SK-MEL-5 (cell line): ENCODE data around the gene TPSG1. TPM values are rescaled to one million over a fixed set of nuclear protein-coding genes. Genes with fewer than 3 reads are reported as not detected.
A peak's percentile ranks its signal among the peaks of the same experiment; 100 is the strongest.
"Not testable (repeated sequence)": the region's sequence is repeated elsewhere in the genome, so short reads cannot be mapped to it uniquely, and the experiment has no call there.

Experiments used
- DNase-seq: peaks from one replicate; pipeline ENCODE4 v3.0.0-alpha.2; 2016; ENCODE audit warnings: low read depth, low spot score
- in situ Hi-C: cut with HindIII; loops from 2 replicates; pipeline ENCODE4 v1.10.0; 2016; ENCODE audit warnings: low sequenced_read_pairs, high pct_unique_total_duplicates, low pct_unique_long_range_greater_than_20kb
- total RNA-seq: library from RNA; depleted of rRNA; stranded (reverse); fragments of >200 nt; shearing (Covaris generic); gene quantifications from 2 replicates; pipeline ENCODE4 v1.2.3, GENCODE V29; 2014

The TPSG1 gene
- total RNA-seq, 1 experiment from 2014 or later, result not detected

- in situ Hi-C loops, result no loop called here
- DNase-seq, result no peak
Measured at GRCh38 chr16:1192384-1193073, 32.5 kb downstream of the TPSG1 start.

GRCh38 chr16:1190789-1191188 lies 34.3 kb downstream of the TPSG1 start:
- in situ Hi-C loops, DNase-seq: not testable (repeated sequence)

DNA sequence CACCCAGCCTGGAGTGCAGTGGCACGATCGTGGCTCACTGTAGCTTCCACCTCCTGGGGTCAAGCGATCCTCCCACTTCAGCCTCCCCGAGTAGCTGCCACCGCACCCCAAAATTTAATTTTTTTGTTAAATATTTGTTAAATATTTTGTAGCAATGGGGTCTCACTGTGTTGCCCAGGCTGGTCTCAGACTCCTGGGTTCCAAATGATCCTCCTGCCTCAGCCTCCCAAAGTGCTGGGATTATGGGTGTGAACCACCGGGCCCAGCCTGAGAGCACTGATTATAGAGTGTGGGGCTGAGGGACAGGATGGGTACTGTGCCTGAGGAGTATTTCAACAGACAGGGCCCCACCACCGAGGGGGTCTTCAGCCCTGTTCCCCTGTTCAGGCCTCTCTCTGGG lies 35.6 kb downstream of the TPSG1 start:
- no peak for DNase-seq
- in situ Hi-C loops, result no loop called here

GRCh38 chr16:1188432-1189189 lies 36.5 kb downstream of the TPSG1 start:
- DNase-seq, result peak; percentile 28
- in situ Hi-C loops, result no loop called here

GRCh38 chr16:1185460-1186207 lies 39.4 kb downstream of the TPSG1 start:
- DNase-seq, result not testable (repeated sequence)

DNA sequence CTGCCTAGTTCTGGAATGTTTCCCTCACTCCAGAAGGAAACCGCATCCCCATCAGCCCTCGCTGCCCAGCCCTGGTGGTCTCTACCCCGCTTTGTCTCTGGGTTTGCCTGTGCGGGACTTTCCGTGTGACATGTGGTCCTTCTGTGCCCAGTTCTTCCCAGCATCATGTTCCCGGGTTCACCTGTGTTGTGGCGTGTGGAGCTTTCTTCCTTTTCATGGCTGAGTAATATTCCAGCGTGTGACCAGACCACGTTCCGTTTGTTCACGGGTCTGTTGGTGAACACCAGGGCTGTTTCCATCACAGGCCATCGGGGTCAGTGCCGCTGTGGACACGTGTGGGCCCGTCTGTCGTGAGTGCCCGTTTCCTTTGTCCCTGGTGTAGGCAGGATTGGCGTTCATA lies 40.1 kb downstream of the TPSG1 start:
- in situ Hi-C loops, result no loop called here
- DNase-seq, result no peak

More at GRCh38 chr16:1185460-1186207, 39.4 kb downstream of the TPSG1 start:
- in situ Hi-C loops, result not testable (repeated sequence)

DNA sequence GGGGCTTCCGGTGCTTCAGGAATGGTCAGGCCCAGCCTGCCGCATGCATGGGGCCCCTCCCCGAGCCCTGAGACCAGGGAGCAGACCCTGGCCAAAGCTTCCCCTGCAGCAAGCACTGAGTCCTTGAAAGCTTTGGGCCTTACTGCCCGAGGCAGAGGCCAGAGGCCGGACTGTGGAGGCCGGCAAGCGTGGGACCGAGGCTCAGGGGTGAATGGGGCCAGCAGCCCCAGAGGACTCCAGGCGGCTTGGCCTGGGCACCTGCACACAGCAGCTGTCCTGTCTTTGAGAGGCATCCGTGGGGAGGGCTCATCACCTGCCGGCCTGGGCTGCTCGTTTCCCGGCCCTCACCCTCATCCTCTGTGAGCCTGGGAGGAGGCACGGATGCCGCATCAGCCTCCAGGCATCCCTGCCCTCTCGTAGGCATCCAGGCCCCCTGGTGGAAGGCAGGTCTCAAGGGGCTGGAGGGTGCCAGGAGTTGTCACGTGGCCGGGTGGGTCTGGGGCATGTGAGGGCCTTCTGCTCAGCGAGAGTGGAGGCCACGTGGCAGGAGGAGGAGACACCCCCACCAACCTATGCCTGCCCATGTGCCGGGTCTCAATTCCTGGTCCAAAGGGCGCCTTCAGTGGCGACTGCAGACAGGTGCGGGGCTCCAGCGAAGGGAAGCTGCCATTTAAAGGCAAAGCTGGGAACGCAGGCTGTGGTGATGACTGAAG lies 40.8 kb downstream of the TPSG1 start:
- in situ Hi-C loops, result no loop called here
- DNase-seq, result peak; percentile 26

DNA sequence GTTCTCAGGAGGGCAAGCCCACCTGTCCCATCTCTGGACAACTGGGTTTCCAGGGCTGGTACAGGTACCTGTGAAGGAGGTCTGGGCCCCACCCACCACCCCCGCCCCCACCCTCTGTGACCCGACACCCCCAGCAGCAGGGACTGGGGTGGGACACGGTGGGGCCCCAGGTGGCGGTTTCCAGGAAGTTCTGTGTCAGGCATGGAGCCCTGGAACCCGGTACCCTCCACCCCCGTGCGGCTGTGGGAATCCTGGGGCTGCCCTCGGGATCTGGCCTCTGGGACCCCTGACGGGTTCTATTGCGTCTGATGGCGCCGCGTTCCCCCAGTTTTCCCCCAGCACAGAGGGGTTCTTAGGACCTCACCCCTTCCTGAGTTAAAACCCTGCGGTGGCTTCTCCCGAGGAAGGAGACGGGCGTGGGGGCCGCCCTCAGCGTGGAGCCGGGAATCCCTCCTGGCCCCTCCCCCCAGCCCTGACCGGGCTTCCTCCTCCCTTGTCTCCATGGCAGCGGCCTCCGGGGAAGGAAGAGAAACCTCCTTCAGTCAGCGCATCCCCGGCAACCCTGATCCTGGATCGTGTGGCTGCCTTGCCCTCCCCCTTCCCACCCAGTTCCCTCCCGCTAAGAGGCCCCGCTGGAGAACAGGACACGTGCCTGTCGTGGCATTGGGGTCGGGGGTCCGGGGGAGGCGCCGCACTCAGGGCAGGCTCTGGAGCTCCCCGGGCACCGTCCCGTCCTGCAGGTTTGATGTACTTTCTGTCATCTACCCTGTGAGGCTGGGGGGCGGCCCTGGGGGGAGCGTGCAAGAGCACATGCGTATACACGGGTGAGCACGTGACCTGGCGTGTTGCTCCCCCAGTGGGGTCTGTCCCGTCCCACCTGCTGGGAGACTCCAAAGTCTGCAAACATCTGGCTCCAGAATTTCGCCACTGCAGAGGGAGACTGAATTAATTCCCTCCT lies 41.8 kb downstream of the TPSG1 start:
- in situ Hi-C loops, result no loop called here
- no peak for DNase-seq

- no peak for DNase-seq
- in situ Hi-C loops, result no loop called here
Measured at GRCh38 chr16:1182316-1182671, 42.8 kb downstream of the TPSG1 start.

GRCh38 chr16:1181404-1182315 lies 43.4 kb downstream of the TPSG1 start:
- in situ Hi-C loops, result no loop called here

DNA sequence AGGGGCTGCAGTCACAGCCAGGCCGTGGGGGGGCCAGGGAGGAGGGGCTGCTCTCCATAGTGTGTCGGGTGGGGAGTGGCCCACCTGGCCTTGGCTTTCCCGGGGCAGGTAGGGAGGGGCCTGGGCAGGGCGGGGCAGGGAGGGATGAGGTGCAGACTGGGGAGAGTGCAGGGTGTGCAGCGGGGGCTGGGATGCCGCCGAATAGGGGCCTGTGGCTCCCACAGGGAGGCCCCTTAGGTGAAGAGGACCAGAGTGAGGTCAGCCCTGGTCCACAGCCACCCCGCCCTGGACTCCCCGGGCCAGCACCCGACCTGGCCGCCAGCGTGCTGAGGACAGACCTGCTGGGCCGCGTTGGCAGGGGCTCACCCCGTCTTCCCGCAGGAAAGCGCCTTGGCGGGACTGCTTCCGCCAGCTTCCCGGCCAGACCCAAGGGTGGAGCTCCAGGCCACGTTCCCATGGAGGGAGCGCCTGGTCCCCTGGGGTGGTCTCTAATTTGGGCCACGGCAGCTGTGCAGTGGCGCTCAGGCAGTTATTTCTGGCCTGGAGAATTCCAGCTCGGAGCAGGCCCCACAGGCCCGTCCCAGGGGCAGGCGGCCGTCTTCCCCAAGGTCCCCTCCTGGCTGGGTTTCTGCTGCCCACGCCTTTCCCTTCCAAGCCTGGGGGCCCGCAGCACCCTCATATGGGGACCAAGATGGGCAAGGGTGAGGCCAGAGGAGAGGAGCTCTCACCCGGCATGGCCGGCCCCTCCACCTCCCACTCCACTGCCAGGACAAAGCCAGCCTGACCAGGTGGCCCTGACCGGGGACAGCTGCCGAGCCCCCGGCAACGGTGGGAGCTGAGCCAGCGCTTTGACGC lies 44.3 kb downstream of the TPSG1 start:
- in situ Hi-C loops, result no loop called here
- no peak for DNase-seq

More at GRCh38 chr16:1181404-1182315, 43.4 kb downstream of the TPSG1 start:
- no peak for DNase-seq

DNA sequence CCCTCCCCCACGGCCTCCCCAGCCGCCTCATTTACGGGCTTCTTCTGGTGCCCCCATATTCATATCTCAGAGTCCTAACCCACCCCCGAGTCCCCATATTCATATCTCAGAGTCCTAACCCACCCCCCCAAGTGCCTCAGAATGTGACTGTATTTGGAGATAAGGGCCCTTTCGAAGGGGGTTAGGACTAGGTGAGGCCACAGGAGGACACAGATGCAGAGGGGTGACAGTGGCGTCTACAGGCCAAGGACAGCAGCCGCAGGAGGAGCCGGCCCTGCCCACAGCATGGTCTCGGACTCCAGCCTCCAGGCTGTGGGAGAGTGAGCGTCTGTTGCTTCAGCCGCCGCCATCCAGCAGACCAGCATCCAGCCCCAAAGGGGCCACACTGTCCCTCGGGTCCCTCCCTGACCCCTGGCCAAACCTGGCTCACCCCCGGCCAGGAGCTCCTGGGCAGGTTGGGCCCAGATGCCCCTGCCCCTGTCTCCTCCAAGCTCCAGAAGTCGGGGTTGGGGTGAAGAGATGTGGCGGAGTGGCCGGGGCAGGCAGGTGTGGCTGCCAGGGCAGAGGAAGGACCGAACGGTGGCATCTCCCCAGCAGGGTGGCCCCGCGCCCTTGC lies 46.7 kb downstream of the TPSG1 start:
- in situ Hi-C loops, result no loop called here
- no peak for DNase-seq

- in situ Hi-C loops, result no loop called here
- no peak for DNase-seq
Measured at GRCh38 chr16:1177750-1178149, 47.3 kb downstream of the TPSG1 start.

DNA sequence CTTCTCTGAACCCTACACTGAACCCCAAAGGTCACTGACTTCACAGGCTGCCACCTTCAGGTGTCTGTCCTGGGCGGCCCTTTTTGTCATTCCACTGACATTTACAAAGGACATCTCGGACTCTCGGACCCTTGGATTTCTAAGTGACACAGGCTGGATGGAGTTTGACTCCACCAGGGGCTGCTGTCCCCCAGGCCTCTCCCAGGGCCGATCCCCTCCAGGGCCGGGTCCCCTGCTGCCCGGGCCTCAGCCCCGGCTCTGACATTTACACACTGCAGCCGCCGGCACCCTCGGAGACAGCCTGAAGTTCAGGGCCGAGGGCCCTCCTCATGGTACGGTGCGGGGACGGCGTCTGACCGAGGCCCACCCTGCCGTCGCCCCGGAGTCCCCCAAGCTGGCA lies 48.0 kb downstream of the TPSG1 start:
- no peak for DNase-seq
- in situ Hi-C loops, result no loop called here
